Coronary artery (tissue), 2 donors: ENCODE data around the gene CSNK2A1.
"Not testable (repeated sequence)": the region's sequence is repeated elsewhere in the genome, so short reads cannot be mapped to it uniquely, and the experiment has no call there.

Experiments
- DNase-seq: peaks from one replicate; pipeline ENCODE4 v3.0.0-alpha.2; 2017; ENCODE audit warnings: low spot score
- H3K27ac ChIP-seq, 2 donors: fragments of 200-600 bp; sonication (generic); one replicate each; pipeline ENCODE4 v1.5.1; 2016 to 2019
- H3K4me3 ChIP-seq: fragments of 200-600 bp; sonication (generic); 2 replicates; pipeline ENCODE4 v1.5.1; 2016; ENCODE audit warnings: mild to moderate bottlenecking, moderate library complexity
- TF ChIP-seq, protein P1 (sequence below): fragments of 200-600 bp; sonication (generic); IDR thresholded peaks from one replicate; pipeline ENCODE4 v1.5.1; 2019; ENCODE audit warnings: antibody characterized with exemption

Gene CSNK2A1

DNA sequence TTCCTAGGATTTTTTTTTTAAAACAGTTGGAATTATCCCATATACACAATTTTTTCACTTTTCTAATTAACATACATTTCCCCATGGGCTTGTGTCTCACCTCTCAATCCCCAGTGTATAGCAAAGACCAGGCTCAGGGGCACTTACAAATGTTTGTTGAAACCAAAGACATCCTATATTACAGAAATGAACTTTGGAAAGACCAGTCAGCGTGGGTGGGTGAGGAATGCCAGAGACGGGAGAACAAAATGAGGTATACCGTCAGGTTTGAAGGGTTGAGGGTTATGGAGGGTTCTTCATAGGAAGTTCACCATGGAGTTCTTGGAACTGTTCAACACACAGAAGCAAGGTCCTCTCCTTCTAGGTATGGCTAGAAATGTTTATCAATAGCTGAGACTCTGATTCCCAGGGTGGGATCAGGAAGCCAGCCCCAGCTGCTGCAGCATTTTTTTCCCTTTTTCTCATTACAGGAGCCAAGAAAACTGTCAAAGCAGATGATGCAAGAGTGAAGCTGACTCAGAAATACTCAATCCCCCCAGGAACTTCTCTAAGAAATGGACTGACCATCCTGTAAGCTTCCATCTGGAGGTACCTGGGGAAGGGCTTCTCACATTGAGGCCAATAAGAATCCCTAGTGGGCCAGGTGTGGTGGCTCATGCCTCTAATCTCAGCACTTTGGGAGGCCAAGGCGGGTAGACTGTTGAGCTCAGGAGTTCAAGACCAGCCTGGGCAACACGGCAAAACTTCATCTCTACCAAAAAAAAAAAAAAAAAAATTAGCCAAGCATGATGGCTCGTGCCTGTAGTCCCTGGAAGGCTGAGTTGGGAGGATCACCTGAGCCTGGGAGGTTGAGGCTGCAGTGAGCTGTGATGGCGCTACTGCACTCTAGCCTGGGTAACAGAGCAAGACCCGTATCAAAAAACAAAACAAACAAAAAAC, 65.3 kb downstream of the CSNK2A1 start:
- Histone ChIP-seq H3K27ac (no peak overlapping the region), H3K4me3 (no peak overlapping the region)
- no peak for DNase-seq
- TF ChIP-seq, protein P1, sequence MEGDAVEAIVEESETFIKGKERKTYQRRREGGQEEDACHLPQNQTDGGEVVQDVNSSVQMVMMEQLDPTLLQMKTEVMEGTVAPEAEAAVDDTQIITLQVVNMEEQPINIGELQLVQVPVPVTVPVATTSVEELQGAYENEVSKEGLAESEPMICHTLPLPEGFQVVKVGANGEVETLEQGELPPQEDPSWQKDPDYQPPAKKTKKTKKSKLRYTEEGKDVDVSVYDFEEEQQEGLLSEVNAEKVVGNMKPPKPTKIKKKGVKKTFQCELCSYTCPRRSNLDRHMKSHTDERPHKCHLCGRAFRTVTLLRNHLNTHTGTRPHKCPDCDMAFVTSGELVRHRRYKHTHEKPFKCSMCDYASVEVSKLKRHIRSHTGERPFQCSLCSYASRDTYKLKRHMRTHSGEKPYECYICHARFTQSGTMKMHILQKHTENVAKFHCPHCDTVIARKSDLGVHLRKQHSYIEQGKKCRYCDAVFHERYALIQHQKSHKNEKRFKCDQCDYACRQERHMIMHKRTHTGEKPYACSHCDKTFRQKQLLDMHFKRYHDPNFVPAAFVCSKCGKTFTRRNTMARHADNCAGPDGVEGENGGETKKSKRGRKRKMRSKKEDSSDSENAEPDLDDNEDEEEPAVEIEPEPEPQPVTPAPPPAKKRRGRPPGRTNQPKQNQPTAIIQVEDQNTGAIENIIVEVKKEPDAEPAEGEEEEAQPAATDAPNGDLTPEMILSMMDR, result no peak

DNA sequence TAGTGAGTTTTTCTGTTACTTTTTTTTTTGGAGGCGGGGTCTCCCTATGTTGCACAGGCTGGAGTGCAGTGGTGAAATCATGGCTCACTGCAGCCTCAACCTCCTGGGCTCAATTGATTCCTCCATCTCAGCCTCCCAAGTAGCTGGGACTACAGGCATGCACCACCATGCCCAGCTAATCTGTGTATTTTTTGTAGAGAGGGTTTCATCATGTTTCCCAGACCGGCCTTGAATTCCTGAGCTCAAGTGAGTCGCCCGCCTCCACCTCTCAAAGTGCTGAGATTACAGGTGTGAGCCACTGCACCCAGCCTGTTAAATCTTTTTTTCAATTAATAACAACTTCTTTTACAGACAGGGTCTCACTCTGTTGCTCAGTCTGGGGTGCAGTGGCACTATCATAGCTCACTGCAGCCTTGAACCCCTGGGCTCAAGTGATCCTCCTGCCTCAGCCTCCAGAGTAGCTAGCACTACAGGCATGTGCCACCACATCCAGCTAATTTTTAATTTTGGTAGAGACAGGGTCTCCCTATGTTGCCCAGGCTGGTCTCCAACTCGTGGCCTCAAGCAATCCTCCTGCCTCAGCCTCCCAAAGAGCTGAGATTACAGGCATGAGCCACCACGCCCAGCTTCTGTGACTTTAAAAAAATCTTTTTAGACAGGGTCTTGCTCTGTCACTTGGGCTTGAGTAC, 66.9 kb downstream of the CSNK2A1 start:
- DNase-seq, H3K4me3 ChIP-seq, H3K27ac ChIP-seq: not testable (repeated sequence)

DNA sequence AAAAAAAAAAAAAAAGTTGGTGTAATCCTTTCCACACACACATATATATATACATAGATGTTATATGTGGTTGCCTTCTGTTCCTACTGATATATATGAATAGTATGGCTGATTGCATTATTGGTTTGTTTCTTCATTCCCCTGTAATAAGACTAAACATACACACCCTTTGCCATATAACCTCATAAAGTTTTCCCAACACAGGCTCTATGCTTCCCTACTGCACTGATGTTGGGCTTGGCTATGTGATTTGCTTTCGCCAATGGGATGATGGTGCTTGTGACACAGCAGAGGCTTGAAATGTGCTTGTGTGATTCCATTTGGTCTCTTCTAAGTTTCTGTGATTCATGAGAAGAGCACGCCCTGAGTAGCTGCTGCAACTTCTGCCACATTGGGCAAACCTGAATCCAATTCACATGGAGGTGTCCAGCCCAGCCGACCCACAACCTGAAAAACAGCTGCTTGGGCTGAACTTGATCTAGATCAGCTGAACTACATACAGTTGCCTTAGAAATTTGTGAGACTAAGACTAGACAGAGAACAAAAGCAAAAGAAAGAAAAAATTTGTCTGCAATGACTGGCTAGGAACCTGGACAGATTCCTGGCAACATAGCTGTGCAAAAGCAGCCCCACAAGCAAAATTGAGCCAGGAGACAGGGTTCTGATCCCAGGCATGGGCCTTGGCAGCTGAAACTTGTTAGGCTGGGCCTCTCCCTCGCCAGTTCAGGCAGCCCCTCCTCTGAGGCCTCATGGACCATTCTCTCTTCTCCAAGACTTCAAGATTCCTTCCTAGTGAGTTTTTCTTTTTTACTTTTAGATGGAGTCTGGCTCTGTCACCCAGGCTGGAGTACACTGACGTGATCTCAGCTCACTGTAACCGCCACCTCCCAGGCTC, 67.9 kb downstream of the CSNK2A1 start:
- H3K27ac ChIP-seq, result no peak overlapping the region
- no peak for DNase-seq
- H3K4me3 ChIP-seq, result no peak overlapping the region
- TF ChIP-seq, protein P1, result no peak

DNA sequence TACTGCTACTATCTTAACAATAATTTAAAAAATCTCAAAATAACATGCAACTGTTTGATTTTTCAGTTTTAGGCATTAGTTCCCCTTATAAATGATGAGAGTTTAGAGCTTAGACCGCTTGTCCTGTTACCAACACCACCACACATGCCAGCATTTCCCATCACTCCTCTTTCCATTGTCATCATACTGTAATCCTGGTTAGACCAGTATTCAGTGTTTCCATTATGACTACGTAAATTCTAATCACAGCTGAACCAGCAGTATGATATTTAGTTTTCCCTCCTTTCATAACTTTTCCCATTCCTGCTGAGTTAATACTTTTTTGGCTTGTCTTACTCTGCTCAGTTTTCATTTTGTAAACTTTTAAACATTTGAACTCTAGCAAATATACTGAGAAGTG, 69.0 kb downstream of the CSNK2A1 start:
- TF ChIP-seq, protein P1, result no peak
- DNase-seq, result no peak
- Histone ChIP-seq H3K4me3 (no peak overlapping the region), H3K27ac (no peak overlapping the region)

DNA sequence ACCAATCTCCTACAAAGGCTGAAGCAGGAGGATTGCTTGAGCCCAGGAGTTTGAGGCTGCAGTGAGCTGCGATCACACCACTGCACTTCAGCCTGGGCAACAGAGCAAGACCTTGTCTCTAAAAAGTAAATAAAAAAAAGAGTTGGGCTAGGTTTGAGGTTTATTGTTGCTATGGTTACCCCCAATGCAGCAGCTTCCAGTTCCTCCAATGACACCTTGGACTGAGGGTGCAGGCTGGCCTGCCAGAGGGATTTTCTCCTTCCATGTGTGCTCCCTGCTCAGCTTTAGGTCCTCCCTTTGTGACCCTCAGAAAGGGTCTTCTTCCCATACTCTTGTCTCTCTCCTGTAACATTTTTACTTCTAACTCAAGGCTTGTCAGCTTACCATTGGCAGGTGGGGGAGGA, 70.7 kb downstream of the CSNK2A1 start:
- TF ChIP-seq, protein P1, result no peak
- no peak overlapping the region for H3K27ac ChIP-seq
- H3K4me3 ChIP-seq, result no peak overlapping the region
- no peak for DNase-seq

DNA sequence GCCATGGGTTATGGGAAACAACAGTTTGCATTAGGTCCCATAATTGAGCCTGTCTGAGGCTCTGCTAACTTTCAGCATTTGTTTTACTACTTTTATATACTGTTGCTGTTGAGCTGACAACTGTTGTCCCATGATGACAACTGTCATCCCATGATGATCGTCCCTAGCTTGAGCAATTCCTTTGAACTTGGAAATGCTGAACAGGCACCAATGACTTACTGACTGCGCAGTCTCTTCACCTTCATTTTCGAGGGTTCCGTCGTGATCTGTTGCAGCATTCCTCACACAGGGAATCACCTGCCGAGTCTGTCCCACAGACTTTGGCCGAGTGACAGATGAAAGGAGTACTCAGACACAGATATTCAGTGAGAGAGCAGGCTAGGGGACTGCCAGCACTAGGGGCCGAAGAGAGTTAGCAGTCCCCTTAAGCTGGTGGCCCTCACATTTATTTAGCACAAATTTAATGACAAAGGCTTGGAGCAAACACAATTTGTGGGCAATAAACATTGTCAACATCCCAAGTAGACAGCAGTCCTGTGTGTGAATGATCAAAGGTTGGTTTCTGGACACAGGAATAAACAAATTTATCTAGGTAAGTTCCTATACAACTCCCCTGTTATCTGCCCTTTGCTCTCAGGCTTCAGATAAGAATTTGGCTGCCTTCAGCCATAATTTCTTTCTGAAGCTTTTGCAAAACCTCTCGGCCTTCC, 71.3 kb downstream of the CSNK2A1 start:
- TF ChIP-seq, protein P1, result no peak
- no peak overlapping the region for H3K27ac ChIP-seq
- no peak for DNase-seq
- H3K4me3 ChIP-seq, result no peak overlapping the region
